GM13976 (cell line): Measurements from ENCODE around the gene MCRIP1.

ENCODE experiments used
- DNase-seq: peaks from one replicate; pipeline ENCODE4 v3.0.0; 2012; ENCODE audit warnings: low spot score
- CTCF ChIP-seq: IDR thresholded peaks from 2 replicates; pipeline ENCODE4 v1.5.1; 2012; ENCODE audit warnings: borderline replicate concordance, mild to moderate bottlenecking; ENCODE audit not compliant: insufficient read depth; ENCODE audit errors: extremely low read depth, missing control alignments, control extremely low read depth
- in situ Hi-C: fragments of 300-500 bp; cut with MboI; formaldehyde crosslinking; loops from one replicate; pipeline ENCODE4 v1.12.0; 2022; ENCODE audit warnings: low sequenced_read_pairs, mixed read lengths, inconsistent platforms; ENCODE audit not compliant: unreplicated experiment

Gene MCRIP1

GRCh38 chr17:81833160-81833920, at the start of gene MCRIP1:
Gene MCRIP1, minus strand, starts transcription at chr17:81833291. Its CDS starts 8,785 bp downstream, at chr17:81824506.
- in situ Hi-C loops, result no loop called here
- peak; percentile 99 for DNase-seq
- no peak for TF ChIP-seq CTCF

- in situ Hi-C loops, result no loop called here
- TF ChIP-seq CTCF, result no peak
- DNase-seq, result no peak
Observed at GRCh38 chr17:81879121-81879520, 46.0 kb upstream of the MCRIP1 start.

- in situ Hi-C loops, result no loop called here
- no peak for DNase-seq
- TF ChIP-seq CTCF, result no peak
Observed at GRCh38 chr17:81878294-81878693, 45.2 kb upstream of the MCRIP1 start.

GRCh38 chr17:81877569-81877968, 44.5 kb upstream of the MCRIP1 start:
- TF ChIP-seq CTCF, result no peak
- no peak for DNase-seq
- in situ Hi-C loops, result no loop called here

GRCh38 chr17:81871387-81872230, 38.5 kb upstream of the MCRIP1 start:
- in situ Hi-C loops, result no loop called here
- peak; percentile 45 for TF ChIP-seq CTCF
- peak; percentile 99 for DNase-seq

GRCh38 chr17:81870981-81871386, 37.9 kb upstream of the MCRIP1 start, which contains the start of gene ARHGDIA:
Gene ARHGDIA, minus strand, starts transcription at chr17:81871337. Its CDS starts 1,407 bp downstream, at chr17:81869930.
- in situ Hi-C loops, result no loop called here
- TF ChIP-seq CTCF, result no peak
- DNase-seq, result peak; percentile 62
